Stimulated activated CD8-positive, alpha-beta memory T cell treated with anti-CD3 and anti-CD28 coated beads, Interleukin-7, amount 100 ng/mL, for 4 hours (primary cell): ENCODE measurements around the gene SLC34A3.
"Not testable (repeated sequence)": the region's sequence is repeated elsewhere in the genome, so short reads cannot be mapped to it uniquely, and the experiment has no call there.

ENCODE experiments used
- DNase-seq, 2 donors: peaks; one replicate each; pipeline ENCODE4 v3.0.0-alpha.2; 2020; ENCODE audit warnings: low read depth in 2 of 2

The SLC34A3 gene

DNA sequence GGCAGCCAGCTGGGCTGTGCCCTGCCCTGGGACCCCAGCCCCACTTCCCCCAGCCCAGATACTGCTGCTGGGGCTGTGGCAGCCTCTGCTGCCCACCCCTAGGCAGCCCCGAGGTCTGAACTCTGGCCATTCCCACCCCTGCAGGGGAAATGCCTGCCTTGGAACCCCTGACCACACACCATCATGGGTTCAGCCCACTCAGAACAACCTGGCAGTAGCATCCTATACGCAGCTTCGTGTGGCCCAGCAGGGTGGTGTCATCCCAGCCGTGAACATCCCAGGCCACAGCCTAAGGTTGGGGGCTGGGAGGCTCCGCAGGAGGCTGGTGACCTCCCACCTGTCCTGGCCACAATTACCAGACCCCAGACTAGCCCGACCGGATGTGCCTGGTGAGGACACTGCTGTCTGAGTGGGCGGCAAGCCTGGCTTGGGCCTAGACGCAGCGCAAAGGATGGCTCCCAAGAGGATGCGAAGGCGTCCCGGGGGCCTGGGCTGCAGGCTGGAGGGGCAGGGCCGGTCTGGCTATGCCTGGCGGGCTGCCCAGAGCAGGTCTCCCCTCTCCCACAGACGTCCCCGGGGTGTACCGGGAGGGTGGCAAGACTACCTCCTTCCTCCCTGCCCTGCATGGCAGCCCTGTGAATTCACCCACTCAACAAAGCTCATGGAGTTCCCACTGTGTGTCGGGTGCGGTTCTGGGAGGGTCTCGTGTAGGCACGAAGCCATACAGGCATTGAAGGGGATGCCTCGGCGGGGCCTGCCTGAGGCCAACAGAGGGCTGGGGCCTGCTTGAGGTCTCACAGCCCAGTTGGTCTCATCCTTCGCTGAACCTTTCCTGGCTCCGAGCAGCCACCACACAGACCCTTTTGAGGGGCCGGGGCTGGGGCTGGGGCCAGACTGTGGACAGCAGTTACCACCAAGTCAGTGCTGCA lies 1.5 kb upstream of the SLC34A3 start:
- DNase-seq: no peak

DNA sequence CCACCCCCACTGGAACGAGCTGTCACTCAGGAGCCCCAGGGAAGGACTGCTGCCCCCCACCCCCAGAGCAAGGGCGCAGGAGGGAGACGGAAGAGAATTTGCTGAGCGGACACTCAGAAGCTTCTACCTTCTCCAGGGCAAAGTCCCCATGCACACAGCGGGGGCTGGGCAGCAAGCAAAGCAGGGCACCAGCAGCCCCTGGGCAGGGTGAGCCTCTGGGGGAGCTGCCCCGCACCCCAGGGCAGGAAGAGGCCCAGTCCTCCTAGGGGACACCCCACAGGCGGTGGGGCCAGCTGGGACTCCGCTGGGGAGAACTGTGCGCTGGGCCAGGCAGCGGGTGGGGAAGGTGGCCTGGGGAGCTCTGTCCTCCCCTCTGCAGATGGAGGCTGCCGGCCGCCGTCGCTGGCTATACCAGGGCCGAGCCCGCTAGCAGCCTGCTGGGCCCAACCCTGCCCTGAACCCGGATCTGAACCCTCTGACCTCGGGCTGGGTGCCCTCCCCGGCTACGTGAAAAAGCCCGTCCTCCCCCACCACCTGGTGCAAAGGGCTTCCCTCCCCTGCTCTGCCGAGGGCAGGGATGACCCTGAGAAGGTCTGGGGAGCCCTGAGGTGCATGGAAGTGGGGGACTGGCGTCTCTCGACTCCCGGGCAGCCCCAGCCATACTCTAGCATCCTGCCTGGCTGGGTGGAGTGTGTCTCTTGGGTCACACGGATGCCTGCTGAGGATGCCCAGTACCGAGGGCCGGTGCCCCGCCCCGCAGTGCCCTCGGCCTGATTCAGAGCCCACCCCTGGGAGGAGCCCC lies 597 bp upstream of the SLC34A3 start:
- no peak for DNase-seq

GRCh38 chr9:137231372-137232039 lies 805 bp downstream of the SLC34A3 start:
- DNase-seq: no peak

DNA sequence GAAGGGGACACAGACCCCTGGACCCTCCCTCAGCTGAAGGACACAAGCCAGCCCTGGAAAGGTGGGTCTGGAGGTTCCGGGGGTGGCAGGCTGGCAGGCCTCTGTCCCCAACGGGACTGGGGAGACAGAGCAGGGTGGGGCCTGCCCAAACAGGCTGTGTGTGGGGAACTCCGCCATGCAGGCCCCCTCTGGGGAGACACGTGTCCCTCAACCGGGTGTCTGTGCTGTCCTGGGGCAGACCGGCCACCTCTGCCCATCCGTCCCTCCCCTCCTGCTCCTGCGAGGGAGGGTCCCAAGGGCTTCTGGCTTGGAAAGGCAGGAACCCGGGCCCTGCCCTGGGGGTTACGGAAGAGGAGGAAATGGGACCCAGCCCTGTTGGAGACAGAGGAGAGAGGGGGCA lies 1.4 kb downstream of the SLC34A3 start:
- no peak for DNase-seq

GRCh38 chr9:137232510-137232909 lies 1.8 kb downstream of the SLC34A3 start:
- DNase-seq: no peak

DNA sequence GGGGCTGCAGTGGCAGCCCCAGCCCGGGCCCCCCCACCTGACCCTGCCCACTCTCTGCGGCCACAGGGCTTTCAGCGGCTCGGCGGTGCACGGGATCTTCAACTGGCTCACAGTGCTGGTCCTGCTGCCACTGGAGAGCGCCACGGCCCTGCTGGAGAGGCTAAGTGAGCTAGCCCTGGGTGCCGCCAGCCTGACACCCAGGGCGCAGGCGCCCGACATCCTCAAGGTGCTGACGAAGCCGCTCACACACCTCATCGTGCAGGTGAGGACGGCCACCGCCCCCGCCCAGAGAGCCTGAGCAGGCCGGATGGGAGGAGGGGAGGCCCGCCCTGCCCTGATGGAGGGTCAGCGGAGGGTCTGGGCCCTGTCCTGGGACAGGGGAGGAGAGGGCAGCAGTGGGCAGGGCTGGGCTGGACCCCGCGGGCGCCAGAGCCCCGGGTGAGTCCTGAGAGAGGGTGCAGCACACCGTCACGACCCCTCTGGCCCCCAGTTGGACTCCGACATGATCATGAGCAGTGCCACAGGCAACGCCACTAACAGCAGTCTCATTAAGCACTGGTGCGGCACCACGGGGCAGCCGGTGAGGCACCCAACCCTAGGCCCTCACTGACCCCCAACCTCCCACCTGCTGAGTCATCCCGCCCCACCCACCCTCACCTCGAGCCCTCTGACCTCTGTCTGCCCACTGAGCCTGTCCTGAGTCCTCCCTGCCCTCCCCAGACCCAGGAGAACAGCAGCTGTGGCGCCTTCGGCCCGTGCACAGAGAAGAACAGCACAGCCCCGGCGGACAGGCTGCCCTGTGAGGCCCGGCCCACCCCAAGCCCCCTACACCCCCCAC lies 2.7 kb downstream of the SLC34A3 start:
- no peak for DNase-seq

GRCh38 chr9:137234055-137234697 lies 3.5 kb downstream of the SLC34A3 start:
- no peak for DNase-seq

DNA sequence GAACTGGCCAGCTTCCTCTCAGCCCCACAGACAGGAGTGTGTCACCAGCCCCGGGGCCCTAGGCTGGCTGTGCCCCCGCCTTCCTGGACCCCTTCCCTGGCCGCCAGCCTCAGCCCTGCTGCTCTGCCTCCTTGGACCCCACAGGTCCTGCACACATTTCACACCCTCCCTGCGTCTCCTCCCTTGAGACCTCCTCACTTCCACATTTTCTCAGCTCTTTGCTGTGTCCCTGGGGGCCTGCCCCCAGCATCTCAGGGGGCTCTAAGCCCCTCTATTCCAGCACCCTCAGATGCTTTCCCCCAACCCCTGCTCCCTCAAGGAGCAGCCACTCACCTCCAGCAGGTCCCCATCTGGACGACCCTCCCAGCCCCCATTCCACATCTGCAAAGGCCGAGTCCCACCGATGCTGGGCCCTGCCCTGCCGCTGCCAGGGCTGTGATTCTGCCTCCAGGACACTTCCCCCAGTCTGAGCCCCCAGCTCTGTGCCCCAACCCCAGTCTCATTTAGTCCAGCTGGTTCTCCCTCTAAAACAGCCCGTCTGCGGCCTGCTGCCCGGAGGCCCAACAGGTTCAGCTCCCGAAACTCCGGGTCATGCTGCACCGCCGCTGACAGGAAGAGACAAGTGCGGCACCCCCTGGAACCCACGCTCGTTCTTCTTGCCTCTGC lies 4.2 kb downstream of the SLC34A3 start:
- no peak for DNase-seq

DNA sequence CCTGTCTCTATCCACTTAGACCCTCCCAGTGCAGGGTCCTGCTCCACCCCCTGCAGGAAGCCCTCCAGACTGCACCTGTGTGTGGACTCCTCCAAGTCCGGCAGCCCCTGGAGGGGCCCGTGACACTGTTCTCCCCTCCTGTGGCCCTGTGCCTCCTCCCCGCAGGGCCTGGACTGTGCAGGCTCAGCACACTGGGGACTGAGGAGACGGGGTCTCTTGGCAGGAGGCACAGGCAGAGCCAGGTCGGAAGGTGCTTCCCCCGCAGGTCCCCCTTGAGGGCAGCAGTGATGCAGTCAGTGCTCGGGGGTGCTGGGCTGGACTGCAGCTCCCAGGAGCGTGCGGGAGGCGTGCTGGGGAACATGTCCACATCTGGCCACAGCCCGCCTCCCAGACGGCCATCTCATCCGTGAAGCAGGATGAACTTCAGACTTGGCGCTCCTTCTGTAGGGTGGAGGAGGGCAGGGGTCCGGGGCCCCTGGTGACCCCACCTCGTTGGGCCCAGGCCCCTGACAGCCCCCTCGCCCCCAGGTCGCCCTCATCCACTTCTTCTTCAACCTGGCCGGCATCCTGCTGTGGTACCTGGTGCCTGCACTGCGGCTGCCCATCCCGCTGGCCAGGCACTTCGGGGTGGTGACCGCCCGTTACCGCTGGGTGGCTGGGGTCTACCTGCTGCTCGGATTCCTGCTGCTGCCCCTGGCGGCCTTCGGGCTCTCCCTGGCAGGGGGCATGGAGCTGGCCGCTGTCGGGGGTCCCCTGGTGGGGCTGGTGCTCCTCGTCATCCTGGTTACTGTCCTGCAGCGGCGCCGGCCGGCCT lies 4.9 kb downstream of the SLC34A3 start:
- DNase-seq: no peak

DNA sequence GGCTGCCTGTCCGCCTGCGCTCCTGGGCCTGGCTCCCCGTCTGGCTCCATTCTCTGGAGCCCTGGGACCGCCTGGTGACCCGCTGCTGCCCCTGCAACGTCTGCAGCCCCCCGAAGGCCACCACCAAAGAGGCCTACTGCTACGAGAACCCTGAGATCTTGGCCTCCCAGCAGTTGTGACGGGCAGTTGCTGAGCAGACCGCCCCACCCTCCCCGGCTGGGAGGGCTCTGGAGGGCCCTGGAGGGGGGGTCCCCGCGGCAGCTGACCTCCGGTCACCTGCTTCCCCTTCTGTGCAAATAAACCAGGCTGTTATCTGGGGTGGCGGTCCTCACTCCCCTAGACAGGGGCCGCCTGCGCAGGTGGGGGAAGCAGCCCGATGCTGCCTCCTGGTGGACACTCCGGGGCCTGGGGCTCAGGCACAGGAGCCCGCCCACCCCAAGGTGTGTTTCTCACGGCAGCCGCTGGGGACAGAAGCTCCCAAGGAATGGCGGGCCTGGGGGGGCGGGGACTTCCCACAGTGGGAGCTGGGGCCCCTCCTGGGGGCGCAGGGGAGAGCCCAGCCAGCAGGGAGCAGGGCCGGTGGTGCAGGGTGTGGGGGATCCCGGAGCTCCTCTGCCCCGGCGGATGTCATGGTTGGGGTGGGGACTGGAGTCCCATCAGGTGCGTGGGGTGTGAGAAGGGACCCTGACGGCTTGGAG lies 5.7 kb downstream of the SLC34A3 start:
- DNase-seq: peak; percentile 78 to 81

GRCh38 chr9:137236936-137237421 lies 6.3 kb downstream of the SLC34A3 start:
- no peak for DNase-seq

DNA sequence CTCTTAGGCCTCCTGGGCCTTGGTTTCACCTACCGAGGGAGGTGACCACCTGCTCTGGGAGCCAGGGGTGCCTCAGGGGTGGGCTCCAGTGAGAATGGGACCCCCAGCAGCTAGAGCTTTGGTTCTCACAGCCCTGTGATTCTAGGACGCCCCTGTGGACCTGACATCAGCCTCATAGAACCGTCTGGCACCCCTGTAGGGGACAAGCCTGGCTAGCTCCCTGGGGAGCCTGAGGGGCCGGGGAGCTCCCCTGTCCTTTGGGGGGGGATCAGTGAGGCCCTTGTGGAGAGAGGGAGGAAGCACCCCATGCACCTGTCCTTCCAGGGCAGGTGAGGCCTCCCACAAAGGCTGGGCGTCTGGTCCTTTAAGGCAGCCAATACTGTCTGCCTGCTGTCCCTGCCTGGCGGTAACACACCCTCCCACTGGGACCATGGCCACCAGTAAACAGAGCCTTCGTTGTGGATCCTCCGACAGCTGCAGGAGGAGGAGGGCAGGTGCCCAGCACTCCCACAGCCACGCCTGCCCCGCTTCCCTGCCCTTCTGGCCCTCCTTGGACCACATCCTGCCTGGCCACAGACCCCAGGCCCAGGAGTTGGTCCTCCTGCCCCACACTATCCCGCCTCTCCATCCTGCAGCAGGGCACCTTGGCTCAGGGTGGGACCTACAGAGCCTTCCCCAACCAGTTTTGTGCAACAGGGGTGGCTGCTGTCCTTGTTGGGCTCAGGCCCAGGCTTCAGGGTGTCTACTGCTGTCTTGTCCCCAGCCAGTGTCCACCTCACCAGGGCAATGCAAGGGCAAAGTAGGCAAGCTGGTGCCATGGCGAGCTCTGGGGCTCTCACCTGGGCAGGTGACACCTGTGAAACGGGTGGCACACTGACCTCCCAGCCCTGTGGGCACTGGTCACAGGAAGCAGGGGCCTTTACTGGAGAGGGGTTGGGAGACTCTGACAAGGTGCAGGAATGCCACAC lies 7.3 kb downstream of the SLC34A3 start:
- no peak for DNase-seq

DNA sequence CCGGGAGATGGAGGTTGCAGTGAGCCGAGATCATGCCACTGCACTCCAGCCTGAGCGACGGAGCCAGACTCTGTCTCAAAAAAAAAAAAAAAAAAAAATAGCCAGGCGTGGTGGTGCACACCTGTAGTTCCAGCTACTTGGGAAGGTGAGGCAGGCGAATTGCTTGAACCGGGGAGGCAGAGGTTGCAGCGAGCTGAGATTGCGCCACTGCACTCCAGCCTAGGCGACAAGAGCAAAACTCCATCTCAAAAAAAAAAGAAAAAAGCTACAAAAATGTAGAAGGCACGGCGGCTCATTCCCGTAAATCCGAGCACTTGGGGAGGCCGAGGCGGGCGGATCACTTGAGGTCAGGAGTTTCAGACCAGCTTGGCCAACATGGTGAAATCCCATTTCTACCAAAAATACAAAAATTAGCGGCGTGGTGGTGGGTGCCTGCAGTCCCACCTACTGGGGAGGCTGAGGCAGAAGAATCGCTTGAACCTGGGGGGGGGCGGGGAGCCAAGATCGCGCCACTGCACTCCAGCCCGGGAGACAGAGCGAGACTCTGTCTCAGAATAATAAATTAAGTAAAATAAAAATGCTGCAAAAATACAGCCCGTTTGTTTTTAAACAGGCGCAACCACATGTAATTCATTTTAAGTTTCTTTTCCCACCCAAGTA lies 9.0 kb downstream of the SLC34A3 start:
- not testable (repeated sequence) for DNase-seq

DNA sequence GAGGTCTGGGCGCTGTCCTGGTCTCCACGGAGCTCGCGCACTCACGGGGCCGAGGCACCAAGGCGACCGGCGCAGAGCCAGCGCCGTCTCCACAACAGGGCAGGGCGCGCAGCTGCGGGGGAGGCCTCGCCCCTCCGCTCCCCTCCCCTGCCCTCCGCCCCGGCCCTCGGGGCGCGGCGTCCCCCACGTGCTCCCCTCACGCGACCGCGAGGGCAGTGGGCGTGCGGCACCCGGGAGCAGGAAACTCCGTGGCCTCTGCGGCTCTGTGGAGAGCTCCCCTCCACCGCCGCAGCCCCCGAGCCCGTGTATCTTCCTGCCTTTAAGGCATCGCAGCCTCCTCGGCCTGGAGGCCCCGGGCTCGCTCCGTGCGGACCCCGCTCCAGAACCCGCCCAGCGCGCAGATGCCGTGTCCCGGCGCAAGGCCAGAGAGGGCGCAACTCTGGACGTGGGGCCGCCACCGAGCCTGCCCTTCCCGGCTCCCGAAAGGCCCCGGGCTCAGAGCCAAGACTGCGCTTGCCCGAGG lies 9.7 kb downstream of the SLC34A3 start:
- DNase-seq: peak; percentile 40 to 75

DNA sequence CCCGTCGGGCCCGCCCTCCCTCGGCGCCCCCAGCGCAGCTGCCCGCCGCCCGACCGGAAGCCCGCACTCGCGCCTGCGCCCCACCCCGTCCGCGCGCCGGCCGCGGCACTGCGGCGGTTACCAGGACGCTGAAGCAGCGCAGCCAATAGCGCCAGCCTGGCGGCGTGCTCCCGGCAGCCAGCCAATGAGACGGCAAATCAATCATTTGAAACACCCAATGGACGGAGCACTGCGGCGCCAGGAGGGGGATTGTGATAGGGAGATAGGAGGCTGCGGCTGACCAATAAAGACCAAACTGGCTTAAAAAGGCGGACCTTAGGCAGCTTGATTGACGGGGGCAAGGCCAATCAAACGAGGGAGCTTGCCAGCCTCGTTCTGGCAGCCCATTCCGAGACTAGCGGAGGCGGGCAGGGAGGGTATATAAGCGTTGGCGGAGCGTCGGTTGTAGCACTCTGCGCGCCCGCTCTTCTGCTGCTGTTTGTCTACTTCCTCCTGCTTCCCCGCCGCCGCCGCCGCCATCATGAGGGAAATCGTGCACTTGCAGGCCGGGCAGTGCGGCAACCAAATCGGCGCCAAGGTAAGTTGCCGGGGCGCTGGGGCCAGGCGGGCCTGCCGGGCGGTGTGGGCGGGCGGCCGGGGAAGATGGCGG lies 10.3 kb downstream of the SLC34A3 start, which contains the start of gene TUBB4B:
Gene TUBB4B (plus strand): TSS at position 447 of the 649 bp plus-strand sequence. CDS start 74 bp downstream, at position 521.
- DNase-seq: peak; percentile 96 to 99
